CD4-positive, alpha-beta T cell (primary cell): Measurements from ENCODE around the gene MYO9B. TPM values are rescaled to one million over a fixed set of nuclear protein-coding genes. Genes with fewer than 3 reads are reported as not detected.

Experiments used
- ATAC-seq: fragments of 200-7000 bp; cut with Tn5 transposase; one replicate; pipeline ENCODE4 v1.10.0; 2022; ENCODE audit warnings: mild to moderate bottlenecking; ENCODE audit not compliant: poor library complexity
- CTCF ChIA-PET: fragments of 350-600 bp; sonication (Branson Sonifier 250); formaldehyde crosslinking; loops from one replicate; lab custom pipeline; 2021; ENCODE audit warnings: antibody characterized with exemption, inconsistent platforms; lab: Charles Lee
- POLR2A ChIA-PET: fragments of 350-600 bp; sonication (Branson Sonifier 250); formaldehyde crosslinking; loops from one replicate; lab custom pipeline; 2021; ENCODE audit warnings: antibody characterized with exemption, inconsistent platforms; lab: Charles Lee
- DNase-seq, 14 experiments: peaks; one replicate each; pipeline ENCODE4 v3.0.0-alpha.2; 2013 to 2020; ENCODE audit warnings: mixed read lengths in 2 of 14
- H3K27ac ChIP-seq, 2 donors: one replicate each; pipeline versions ENCODE4 v1.5.1 to v1.7.0; 2013; ENCODE audit warnings: low read length in 2 of 2, low read depth in 1 of 2, mild to moderate bottlenecking in 1 of 2
- H3K27me3 ChIP-seq, 2 experiments: 1 replicate in 1 of 2; 2 replicates in 1 of 2; pipeline versions ENCODE4 v1.6.1 to v1.7.0; 2013; ENCODE audit warnings: low read length in 2 of 2, control low read depth in 1 of 2, mild to moderate bottlenecking in 1 of 2, moderate library complexity in 1 of 2; ENCODE audit not compliant: insufficient read depth in 2 of 2, control insufficient read depth in 1 of 2
- H3K36me3 ChIP-seq: one replicate; pipeline ENCODE4 v1.6.1; 2013; ENCODE audit warnings: low read length, control low read depth; ENCODE audit not compliant: insufficient read depth
- H3K4me1 ChIP-seq: one replicate; pipeline ENCODE4 v1.6.1; 2013; ENCODE audit warnings: low read length, control low read depth; ENCODE audit not compliant: insufficient read depth
- H3K4me3 ChIP-seq: one replicate; pipeline ENCODE4 v1.5.1; 2013; ENCODE audit warnings: mild to moderate bottlenecking, low read length, moderate library complexity
- H3K9me3 ChIP-seq, 2 experiments: 1 replicate in 1 of 2; 2 replicates in 1 of 2; pipeline versions ENCODE4 v1.6.1 to v1.7.0; 2013; ENCODE audit warnings: low read length in 2 of 2, mild to moderate bottlenecking in 2 of 2, control low read depth in 1 of 2, moderate library complexity in 1 of 2; ENCODE audit not compliant: control insufficient read depth in 1 of 2, insufficient read depth in 1 of 2
- H3K27ac Mint-ChIP-seq: one replicate; pipeline ENCODE4 v1.8.0; 2020; ENCODE audit warnings: mixed read lengths
- H3K27me3 Mint-ChIP-seq: one replicate; pipeline ENCODE4 v1.8.0; 2021; ENCODE audit warnings: mixed read lengths
- H3K36me3 Mint-ChIP-seq: one replicate; pipeline ENCODE4 v1.8.0; 2021; ENCODE audit warnings: low read depth, mixed read lengths
- H3K4me1 Mint-ChIP-seq: one replicate; pipeline ENCODE4 v1.8.0; 2021; ENCODE audit warnings: low read depth, mixed read lengths
- H3K4me3 Mint-ChIP-seq: one replicate; pipeline ENCODE4 v1.8.0; 2020; ENCODE audit warnings: mild to moderate bottlenecking, mixed read lengths
- H3K9me3 Mint-ChIP-seq: one replicate; pipeline ENCODE4 v1.8.0; 2020; ENCODE audit warnings: mixed read lengths
- CTCF ChIP-seq: fragments of 200-600 bp; IDR thresholded peaks from one replicate; pipeline ENCODE4 v1.8.0; 2022; ENCODE audit warnings: antibody characterized with exemption, mild to moderate bottlenecking
- intact Hi-C, 2 experiments: fragments of 100-400 bp; cut with DNase I in 1 of 2; cut with micrococcal nuclease in 1 of 2; formaldehyde crosslinking; loops; one replicate each; pipeline versions ENCODE4 v1.15.1 to v1.9.0; 2023 to 2025; cut with DNase I, micrococcal nuclease
- total RNA-seq, 174 experiments: library from RNA in 2 of 174; stranded (reverse) in 2 of 174; gene quantifications; one replicate each; pipeline ENCODE4 v1.2.3 and lab custom pipeline; 2021 to 2026

The MYO9B gene
- total RNA-seq, 2 experiments from 2014 or later: 176 to 184 TPM

GRCh38 chr19:17110599-17110966 is 35.0 kb downstream of the MYO9B start:
- Mint-ChIP-seq H3K4me1 (peaks cover 24% of the 10 kb centered on the region), H3K4me3 (no peak overlapping the region), H3K9me3 (no peaks in the 10 kb centered on the region), H3K27ac (peak overlapping the region; percentile 75), H3K36me3 (peaks cover 82% of the 10 kb centered on the region), H3K27me3 (no peaks in the 10 kb centered on the region)
- intact Hi-C loops: no loop called here
- Histone ChIP-seq H3K27ac (peak overlapping the region in 1 of 2 donors; percentile 21), H3K9me3 (no peaks in the 10 kb centered on the region), H3K4me3 (no peak overlapping the region), H3K27me3 (no peaks in the 10 kb centered on the region), H3K36me3 (peaks cover 59% of the 10 kb centered on the region), H3K4me1 (peaks cover 45% of the 10 kb centered on the region)
- POLR2A ChIA-PET: interaction anchor here (0.8 to 3.2 kb wide), 3 partner anchors 11 to 73 kb away, joined by 3 to 10 read pairs (median 3); no protein-coding TSS in a partner anchor
- no peak for ATAC-seq
- CTCF ChIA-PET: no interaction called here
- TF ChIP-seq CTCF: no peak
- no peak for DNase-seq

GRCh38 chr19:17111766-17112165 is 36.2 kb downstream of the MYO9B start:
- Mint-ChIP-seq H3K4me3 (no peak overlapping the region), H3K4me1 (peaks cover 24% of the 10 kb centered on the region), H3K36me3 (peaks cover 74% of the 10 kb centered on the region), H3K27me3 (no peaks in the 10 kb centered on the region), H3K27ac (peak overlapping the region; percentile 29), H3K9me3 (no peaks in the 10 kb centered on the region)
- H3K9me3 ChIP-seq: peaks cover 0 to 3% of the 10 kb centered on the region in 2 experiments
- H3K4me1 ChIP-seq: peaks cover 50% of the 10 kb centered on the region
- no peak for ATAC-seq
- peaks cover 57% of the 10 kb centered on the region for H3K36me3 ChIP-seq
- intact Hi-C loops: no loop called here
- no peak overlapping the region for H3K27ac ChIP-seq
- ChIA-PET POLR2A (no interaction called here), CTCF (no interaction called here)
- H3K27me3 ChIP-seq: no peaks in the 10 kb centered on the region
- DNase-seq: no peak
- no peak overlapping the region for H3K4me3 ChIP-seq
- no peak for TF ChIP-seq CTCF

GRCh38 chr19:17112271-17112670 is 36.7 kb downstream of the MYO9B start:
- ATAC-seq: no peak
- no peak overlapping the region for H3K27ac ChIP-seq
- no peak overlapping the region for H3K4me3 Mint-ChIP-seq
- peaks cover 51% of the 10 kb centered on the region for H3K4me1 ChIP-seq
- ChIA-PET POLR2A (interaction anchor here (0.5 kb wide), 1 partner anchor 10 kb away, joined by 3 read pairs; no protein-coding TSS in a partner anchor), CTCF (no interaction called here)
- H3K9me3 ChIP-seq: peaks cover 0 to 3% of the 10 kb centered on the region in 2 experiments
- H3K27me3 Mint-ChIP-seq: no peaks in the 10 kb centered on the region
- intact Hi-C loops: no loop called here
- H3K4me1 Mint-ChIP-seq: peaks cover 24% of the 10 kb centered on the region
- no peak overlapping the region for H3K4me3 ChIP-seq
- H3K27ac Mint-ChIP-seq: peak overlapping the region; percentile 51
- H3K36me3 ChIP-seq: peaks cover 54% of the 10 kb centered on the region
- peaks cover 72% of the 10 kb centered on the region for H3K36me3 Mint-ChIP-seq
- H3K9me3 Mint-ChIP-seq: no peaks in the 10 kb centered on the region
- DNase-seq: no peak
- H3K27me3 ChIP-seq: no peaks in the 10 kb centered on the region
- TF ChIP-seq CTCF: no peak
